ENCODE results near the gene GALNT16.

DNA sequence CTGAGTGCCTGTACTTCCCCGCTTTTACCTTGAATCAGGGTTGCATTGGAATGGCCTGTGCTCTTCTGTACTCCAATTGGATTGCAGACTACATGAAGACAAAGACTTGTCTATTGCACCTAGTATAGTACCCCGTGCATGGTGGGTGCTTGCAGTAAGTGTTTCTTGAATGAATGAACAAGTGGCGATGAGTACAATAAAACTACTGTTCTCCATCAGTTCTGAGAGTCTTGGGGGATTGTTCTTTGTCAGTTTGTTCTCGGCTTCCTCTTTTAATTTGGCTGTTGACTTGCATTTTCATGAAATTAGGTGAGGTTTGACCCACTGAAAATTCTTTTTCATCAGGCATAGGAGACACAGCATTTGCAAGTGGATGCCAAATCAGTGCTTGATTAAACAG is 104.0 kb downstream of the GALNT16 start:
- TF ChIP-seq, protein P1, sequence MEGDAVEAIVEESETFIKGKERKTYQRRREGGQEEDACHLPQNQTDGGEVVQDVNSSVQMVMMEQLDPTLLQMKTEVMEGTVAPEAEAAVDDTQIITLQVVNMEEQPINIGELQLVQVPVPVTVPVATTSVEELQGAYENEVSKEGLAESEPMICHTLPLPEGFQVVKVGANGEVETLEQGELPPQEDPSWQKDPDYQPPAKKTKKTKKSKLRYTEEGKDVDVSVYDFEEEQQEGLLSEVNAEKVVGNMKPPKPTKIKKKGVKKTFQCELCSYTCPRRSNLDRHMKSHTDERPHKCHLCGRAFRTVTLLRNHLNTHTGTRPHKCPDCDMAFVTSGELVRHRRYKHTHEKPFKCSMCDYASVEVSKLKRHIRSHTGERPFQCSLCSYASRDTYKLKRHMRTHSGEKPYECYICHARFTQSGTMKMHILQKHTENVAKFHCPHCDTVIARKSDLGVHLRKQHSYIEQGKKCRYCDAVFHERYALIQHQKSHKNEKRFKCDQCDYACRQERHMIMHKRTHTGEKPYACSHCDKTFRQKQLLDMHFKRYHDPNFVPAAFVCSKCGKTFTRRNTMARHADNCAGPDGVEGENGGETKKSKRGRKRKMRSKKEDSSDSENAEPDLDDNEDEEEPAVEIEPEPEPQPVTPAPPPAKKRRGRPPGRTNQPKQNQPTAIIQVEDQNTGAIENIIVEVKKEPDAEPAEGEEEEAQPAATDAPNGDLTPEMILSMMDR (IDR thresholded peaks at IDR 0.05) = no peak
- TF ChIP-seq POLR2A (IDR thresholded peaks at IDR 0.05) = no peak

Data from tibial nerve (tissue), 3 donors.